ENCODE data around the gene ARHGAP12.
"Not testable (repeated sequence)": the region's sequence is repeated elsewhere in the genome, so short reads cannot be mapped to it uniquely, and the experiment has no call there.

ARHGAP12 gene

GRCh38 chr10:31926160-31926559, 2.5 kb downstream of the ARHGAP12 start:
- no peak for DNase-seq (ENCODE audit: low read depth)

- no peak for DNase-seq (ENCODE audit: low read depth)
Measured at GRCh38 chr10:31924833-31925232, 3.8 kb downstream of the ARHGAP12 start.

- DNase-seq (ENCODE audit: low read depth) = no peak
Measured at GRCh38 chr10:31923389-31923788, 5.2 kb downstream of the ARHGAP12 start.

- DNase-seq (ENCODE audit: low read depth) = no peak
Measured at GRCh38 chr10:31921031-31921430, 7.6 kb downstream of the ARHGAP12 start.

GRCh38 chr10:31920538-31920937, 8.1 kb downstream of the ARHGAP12 start:
- DNase-seq (ENCODE audit: low read depth) = no peak

- DNase-seq (ENCODE audit: low read depth) = no peak
Measured at GRCh38 chr10:31918671-31919409, 9.8 kb downstream of the ARHGAP12 start.

GRCh38 chr10:31914370-31914769, 14.3 kb downstream of the ARHGAP12 start:
- no peak for DNase-seq (ENCODE audit: low read depth)

GRCh38 chr10:31912898-31913850, 15.5 kb downstream of the ARHGAP12 start:
- no peak for DNase-seq (ENCODE audit: low read depth)

GRCh38 chr10:31912289-31912688, 16.3 kb downstream of the ARHGAP12 start:
- peak; percentile 46 for DNase-seq (ENCODE audit: low read depth)

- DNase-seq (ENCODE audit: low read depth) = no peak
Measured at GRCh38 chr10:31910016-31910415, 18.6 kb downstream of the ARHGAP12 start.

- no peak for DNase-seq (ENCODE audit: low read depth)
Measured at GRCh38 chr10:31908157-31908556, 20.5 kb downstream of the ARHGAP12 start.

GRCh38 chr10:31906039-31906438, 22.6 kb downstream of the ARHGAP12 start:
- peak; percentile 51 for DNase-seq (ENCODE audit: low read depth)

GRCh38 chr10:31905586-31905985, 23.0 kb downstream of the ARHGAP12 start:
- DNase-seq (ENCODE audit: low read depth) = no peak

GRCh38 chr10:31902625-31903024, 26.0 kb downstream of the ARHGAP12 start:
- DNase-seq (ENCODE audit: low read depth) = no peak

GRCh38 chr10:31897506-31897905, 31.1 kb downstream of the ARHGAP12 start:
- DNase-seq (ENCODE audit: low read depth) = no peak

- peak; percentile 49 for DNase-seq (ENCODE audit: low read depth)
Measured at GRCh38 chr10:31896968-31897384, 31.7 kb downstream of the ARHGAP12 start.

GRCh38 chr10:31895722-31896121, 32.9 kb downstream of the ARHGAP12 start:
- not testable (repeated sequence) for DNase-seq (ENCODE audit: low read depth)

GRCh38 chr10:31888442-31888841, 40.2 kb downstream of the ARHGAP12 start:
- DNase-seq (ENCODE audit: low read depth) = no peak

- no peak for DNase-seq (ENCODE audit: low read depth)
Measured at GRCh38 chr10:31887850-31888249, 40.8 kb downstream of the ARHGAP12 start.

GRCh38 chr10:31886885-31887284, 41.7 kb downstream of the ARHGAP12 start:
- no peak for DNase-seq (ENCODE audit: low read depth)

- DNase-seq (ENCODE audit: low read depth) = no peak
Measured at GRCh38 chr10:31885971-31886370, 42.7 kb downstream of the ARHGAP12 start.

- no peak for DNase-seq (ENCODE audit: low read depth)
Measured at GRCh38 chr10:31884386-31884785, 44.2 kb downstream of the ARHGAP12 start.

- no peak for DNase-seq (ENCODE audit: low read depth)
Measured at GRCh38 chr10:31883397-31883796, 45.2 kb downstream of the ARHGAP12 start.

Data from ELR (cell line).